Body of pancreas (tissue), 4 donors: ENCODE results near the gene LENG1. TPM values are rescaled to one million over a fixed set of nuclear protein-coding genes. Genes with fewer than 3 reads are reported as not detected.
A peak's percentile ranks its signal among the peaks of the same experiment; 100 is the strongest.

Source experiments
- ATAC-seq: fragments of 150-250 bp; one replicate; pipeline ENCODE4 v1.9.1; 2016
- DNase-seq, 4 donors: peaks; one replicate each; pipeline ENCODE4 v3.0.0-alpha.2; 2019
- H3K27ac ChIP-seq, 4 donors: fragments of 200-600 bp; sonication (generic); 1 replicate in 3 of 4; 2 replicates in 1 of 4; pipeline versions ENCODE4 v1.5.1 to v1.6.1; 2016 to 2019; ENCODE audit warnings: mild to moderate bottlenecking in 1 of 4, mixed read lengths in 1 of 4, moderate library complexity in 1 of 4
- H3K27me3 ChIP-seq, 2 donors: fragments of 200-600 bp; sonication (generic); one replicate each; pipeline ENCODE4 v1.6.0; 2016; ENCODE audit warnings: mild to moderate bottlenecking in 1 of 2
- H3K36me3 ChIP-seq, 2 donors: fragments of 200-600 bp; sonication (generic); replicated peaks in 1 of 2; 2 replicates each; pipeline ENCODE4 v1.5.1; 2016; ENCODE audit warnings: low read depth in 2 of 2; ENCODE audit not compliant: insufficient read depth in 1 of 2
- H3K4me1 ChIP-seq: fragments of 200-600 bp; sonication (generic); one replicate; pipeline ENCODE4 v1.6.0; 2016
- H3K4me3 ChIP-seq, 2 donors: fragments of 200-600 bp; sonication (generic); 1 replicate in 1 of 2; 2 replicates in 1 of 2; pipeline ENCODE4 v1.5.1; 2016 to 2019
- H3K9me3 ChIP-seq, 3 donors: fragments of 200-600 bp; sonication (generic); 1 replicate in 2 of 3; 2 replicates in 1 of 3; pipeline ENCODE4 v1.5.1; 2016
- POLR2A ChIP-seq, 3 donors: fragments of 450-650 bp; IDR thresholded peaks; one replicate each; pipeline ENCODE4 v1.6.1; 2016; ENCODE audit warnings: antibody characterized with exemption in 3 of 3, mild to moderate bottlenecking in 2 of 3
- WGBS, 2 donors: methylation state at CpG; one replicate each; pipeline ENCODE4 v1.1.5; 2017; 5-methylcytosine and 5-hydroxymethylcytosine counted together
- intact Hi-C: fragments of 100-400 bp; cut with DNase I; formaldehyde crosslinking; loops from one replicate; pipeline ENCODE4 v1.15.1; 2023
- total RNA-seq, 2 donors: library from RNA; depleted of rRNA; stranded (reverse); fragments of >200 nt; gene quantifications; one replicate each; pipeline ENCODE4 v1.1.0, GENCODE V29; 2016
- TF ChIP-seq, protein P1 (sequence below), 7 experiments: fragments of 450-650 bp in 4 of 7; fragments of 200-600 bp in 3 of 7; sonication (generic) in 3 of 7; IDR thresholded peaks; one replicate each; pipeline ENCODE4 v1.5.1; 2016 to 2019; ENCODE audit warnings: antibody characterized with exemption in 7 of 7

LENG1 gene
- total RNA-seq, 2 donors from 2014 or later, result 4.0 to 9.6 TPM

DNA sequence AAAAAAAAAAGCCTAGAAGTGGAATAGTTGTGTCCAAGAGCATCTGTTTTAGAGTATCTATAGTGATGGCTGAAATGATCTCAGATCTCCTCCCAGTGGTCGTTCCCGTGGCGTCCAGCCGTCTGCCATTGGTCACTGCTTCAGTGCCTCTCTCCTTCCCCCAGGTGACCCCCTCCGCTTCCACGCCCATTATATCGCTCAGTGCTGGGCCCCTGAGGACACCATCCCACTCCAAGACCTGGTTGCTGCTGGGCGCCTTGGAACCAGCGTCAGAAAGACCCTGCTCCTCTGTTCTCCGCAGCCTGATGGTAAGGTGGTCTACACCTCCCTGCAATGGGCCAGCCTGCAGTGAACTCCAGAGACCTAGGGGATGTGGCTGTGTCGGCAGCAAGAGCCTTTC lies 33.5 kb upstream of the LENG1 start:
- H3K4me3 ChIP-seq, result no peak overlapping the region
- H3K36me3 ChIP-seq, result peaks cover 0 to 6% of the 10 kb centered on the region in 2 donors
- DNase-seq (no peak), ATAC-seq (no peak)
- intact Hi-C loops, result no loop called here
- H3K27ac ChIP-seq, result no peak overlapping the region
- no peaks in the 10 kb centered on the region for H3K27me3 ChIP-seq
- H3K4me1 ChIP-seq, result peaks cover 23% of the 10 kb centered on the region
- WGBS, 2 donors, result 91 to 94% methylated on average over 11 of the region's 11 CpGs
- no peaks in the 10 kb centered on the region for H3K9me3 ChIP-seq
- TF ChIP-seq, protein P1, sequence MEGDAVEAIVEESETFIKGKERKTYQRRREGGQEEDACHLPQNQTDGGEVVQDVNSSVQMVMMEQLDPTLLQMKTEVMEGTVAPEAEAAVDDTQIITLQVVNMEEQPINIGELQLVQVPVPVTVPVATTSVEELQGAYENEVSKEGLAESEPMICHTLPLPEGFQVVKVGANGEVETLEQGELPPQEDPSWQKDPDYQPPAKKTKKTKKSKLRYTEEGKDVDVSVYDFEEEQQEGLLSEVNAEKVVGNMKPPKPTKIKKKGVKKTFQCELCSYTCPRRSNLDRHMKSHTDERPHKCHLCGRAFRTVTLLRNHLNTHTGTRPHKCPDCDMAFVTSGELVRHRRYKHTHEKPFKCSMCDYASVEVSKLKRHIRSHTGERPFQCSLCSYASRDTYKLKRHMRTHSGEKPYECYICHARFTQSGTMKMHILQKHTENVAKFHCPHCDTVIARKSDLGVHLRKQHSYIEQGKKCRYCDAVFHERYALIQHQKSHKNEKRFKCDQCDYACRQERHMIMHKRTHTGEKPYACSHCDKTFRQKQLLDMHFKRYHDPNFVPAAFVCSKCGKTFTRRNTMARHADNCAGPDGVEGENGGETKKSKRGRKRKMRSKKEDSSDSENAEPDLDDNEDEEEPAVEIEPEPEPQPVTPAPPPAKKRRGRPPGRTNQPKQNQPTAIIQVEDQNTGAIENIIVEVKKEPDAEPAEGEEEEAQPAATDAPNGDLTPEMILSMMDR (IDR thresholded peaks at IDR 0.05), result no peak
- no peak for TF ChIP-seq POLR2A (IDR thresholded peaks at IDR 0.05)

DNA sequence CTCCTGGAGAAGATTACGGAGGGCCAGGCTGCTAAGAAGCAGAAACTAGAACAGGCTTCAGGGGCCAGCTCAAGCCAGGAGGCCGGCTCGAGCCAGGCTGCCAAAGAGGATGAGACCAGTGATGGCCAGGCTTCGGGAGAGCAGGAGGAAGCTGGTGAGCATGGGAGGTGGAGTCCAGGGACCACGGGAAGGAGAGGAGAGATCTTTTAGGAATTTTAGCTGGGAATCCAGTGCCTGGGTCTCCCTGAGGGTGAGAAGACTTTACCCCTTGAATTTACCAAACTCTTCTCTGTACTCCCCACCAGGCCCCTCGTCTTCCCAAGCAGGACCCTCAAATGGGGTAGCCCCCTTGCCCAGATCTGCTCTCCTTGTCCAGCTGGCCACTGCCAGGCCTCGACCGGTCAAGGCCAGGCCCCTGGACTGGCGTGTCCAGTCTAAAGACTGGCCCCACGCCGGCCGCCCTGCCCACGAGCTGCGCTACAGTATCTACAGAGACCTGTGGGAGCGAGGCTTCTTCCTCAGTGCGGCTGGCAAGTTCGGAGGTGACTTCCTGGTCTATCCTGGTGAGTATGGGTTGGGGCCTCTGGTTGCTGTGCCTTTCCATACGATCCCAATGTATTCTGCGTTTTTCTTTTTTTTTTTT lies 32.4 kb upstream of the LENG1 start:
- TF ChIP-seq, protein P1 (IDR thresholded peaks at IDR 0.05), result no peak
- no peak for TF ChIP-seq POLR2A (IDR thresholded peaks at IDR 0.05)

DNA sequence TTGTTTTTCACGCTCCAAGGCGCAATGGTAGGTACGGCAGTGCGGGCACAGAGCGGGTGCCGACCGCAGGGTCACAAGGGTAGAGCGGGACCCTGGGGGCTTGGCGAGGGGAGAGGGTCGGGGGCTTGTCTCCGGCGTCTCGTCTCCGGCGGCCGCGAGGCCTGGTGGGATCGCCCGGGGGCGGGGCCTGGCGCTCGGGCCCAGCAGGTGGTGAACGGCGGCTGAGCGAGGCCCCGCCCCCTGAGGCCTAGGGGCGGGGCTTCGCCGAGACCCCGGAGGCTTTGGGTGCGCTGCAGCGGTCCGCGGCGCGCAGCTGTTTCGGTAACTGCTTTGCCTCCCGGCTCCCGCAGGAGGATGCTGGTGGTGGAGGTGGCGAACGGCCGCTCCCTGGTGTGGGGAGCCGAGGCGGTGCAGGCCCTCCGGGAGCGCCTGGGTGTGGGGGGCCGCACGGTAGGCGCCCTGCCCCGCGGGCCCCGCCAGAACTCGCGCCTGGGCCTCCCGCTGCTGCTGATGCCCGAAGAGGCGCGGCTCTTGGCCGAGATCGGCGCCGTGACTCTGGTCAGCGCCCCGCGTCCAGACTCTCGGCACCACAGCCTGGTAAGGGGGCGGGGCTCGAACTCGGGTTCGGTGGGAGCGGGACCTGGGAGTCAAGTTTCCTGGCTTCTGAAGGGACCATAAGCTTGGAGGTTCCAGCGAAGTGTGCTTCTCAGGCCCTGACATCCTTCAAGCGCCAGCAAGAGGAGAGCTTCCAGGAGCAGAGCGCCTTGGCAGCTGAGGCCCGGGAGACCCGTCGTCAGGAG lies 31.7 kb upstream of the LENG1 start, which contains the start of gene TSEN34:
TSEN34 (plus strand) TSS at position 298 of the 800 bp plus-strand sequence; CDS start at position 355, 57 bp downstream.
- 0 to 1% methylated on average over 3 to 49 of the region's 77 CpGs for WGBS, 2 donors
- Histone ChIP-seq H3K36me3 (peaks cover 0 to 6% of the 10 kb centered on the region in 2 donors), H3K9me3 (no peaks in the 10 kb centered on the region), H3K4me1 (peaks cover 41% of the 10 kb centered on the region), H3K27ac (peak within 1 kb of the TSS; percentile 94 to 100 (median 99)), H3K4me3 (peak within 1 kb of the TSS; percentile 86 to 93), H3K27me3 (no peaks in the 10 kb centered on the region)
- DNase-seq, result peak; percentile 86 to 95 (median 90)
- TF ChIP-seq POLR2A (IDR thresholded peaks at IDR 0.05), result peak; percentile 53 to 78 (median 63)
- TF ChIP-seq, protein P1 (IDR thresholded peaks at IDR 0.05), result no peak
- intact Hi-C loops, result no loop called here
- peak; percentile 25 for ATAC-seq

More for the DNA sequence above, 32.4 kb upstream of the LENG1 start:
- no peak for DNase-seq
- 58% methylated on average over 19 of the region's 19 CpGs for WGBS, 2 donors
- peak overlapping the region; percentile 94 to 100 (median 99) for H3K27ac ChIP-seq
- H3K27me3 ChIP-seq, result no peaks in the 10 kb centered on the region
- peak overlapping the region; percentile 86 to 93 for H3K4me3 ChIP-seq
- no peaks in the 10 kb centered on the region for H3K9me3 ChIP-seq
- intact Hi-C loops, result no loop called here
- no peak for ATAC-seq
- H3K36me3 ChIP-seq, result peaks cover 0 to 6% of the 10 kb centered on the region in 2 donors
- H3K4me1 ChIP-seq, result peaks cover 34% of the 10 kb centered on the region

DNA sequence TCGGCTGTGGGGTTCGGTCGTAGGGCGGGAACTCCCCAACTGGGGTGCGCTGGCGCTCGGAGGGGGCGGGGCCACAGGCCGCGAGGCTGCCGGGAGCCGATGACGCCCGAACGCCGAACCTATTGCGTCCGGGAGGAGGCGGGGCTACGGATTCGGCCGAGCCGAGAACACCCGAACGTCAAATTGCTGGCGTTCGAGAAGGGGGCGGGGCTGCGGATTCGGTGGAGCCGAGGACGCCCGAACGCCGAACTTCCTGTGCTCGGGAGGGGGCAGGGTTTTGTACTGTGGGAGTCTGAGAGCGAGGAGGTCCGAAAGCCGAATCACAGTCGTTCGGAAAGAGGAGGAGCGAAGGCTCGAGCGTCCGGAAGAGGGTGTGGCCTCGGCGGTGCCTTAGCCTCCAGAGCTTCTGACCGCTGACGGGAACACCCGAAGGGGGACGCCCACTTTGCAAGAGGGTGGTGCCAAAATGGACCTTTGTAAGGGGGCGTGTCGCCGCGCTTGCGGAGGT lies 31.0 kb upstream of the LENG1 start:
- ATAC-seq (peak; percentile 65), DNase-seq (peak; percentile 100)
- TF ChIP-seq, protein P1 (IDR thresholded peaks at IDR 0.05), result no peak
- no peak for TF ChIP-seq POLR2A (IDR thresholded peaks at IDR 0.05)
- H3K4me1 ChIP-seq, result peaks cover 48% of the 10 kb centered on the region
- H3K27ac ChIP-seq, result peak overlapping the region; percentile 94 to 100 (median 99)
- peak overlapping the region; percentile 86 to 93 for H3K4me3 ChIP-seq
- whole genome bisulfite sequencing, 2 donors, result 0 to 1% methylated on average over 17 to 56 of the region's 56 CpGs
- intact Hi-C loops, result no loop called here
- no peaks in the 10 kb centered on the region for H3K27me3 ChIP-seq
- H3K36me3 ChIP-seq, result peaks cover 0 to 6% of the 10 kb centered on the region in 2 donors
- H3K9me3 ChIP-seq, result no peaks in the 10 kb centered on the region
